T47D (cell line): ENCODE measurements around the gene SYNDIG1L.

ENCODE experiments used
- DNase-seq, 2 experiments: peaks; one replicate each; pipeline versions ENCODE4 v3.0.0 to v3.0.0-alpha.2; 2011 to 2012; ENCODE audit warnings: low read depth in 1 of 2, low spot score in 1 of 2
- JUND ChIP-seq: IDR thresholded peaks from 2 replicates; pipeline ENCODE4 v1.6.1; 2012; ENCODE audit warnings: low read depth
- in situ Hi-C: cut with HindIII; loops from 2 replicates; pipeline ENCODE4 v1.10.0; 2016; ENCODE audit warnings: low sequenced_read_pairs, low pct_unique_long_range_greater_than_20kb

Gene SYNDIG1L

DNA sequence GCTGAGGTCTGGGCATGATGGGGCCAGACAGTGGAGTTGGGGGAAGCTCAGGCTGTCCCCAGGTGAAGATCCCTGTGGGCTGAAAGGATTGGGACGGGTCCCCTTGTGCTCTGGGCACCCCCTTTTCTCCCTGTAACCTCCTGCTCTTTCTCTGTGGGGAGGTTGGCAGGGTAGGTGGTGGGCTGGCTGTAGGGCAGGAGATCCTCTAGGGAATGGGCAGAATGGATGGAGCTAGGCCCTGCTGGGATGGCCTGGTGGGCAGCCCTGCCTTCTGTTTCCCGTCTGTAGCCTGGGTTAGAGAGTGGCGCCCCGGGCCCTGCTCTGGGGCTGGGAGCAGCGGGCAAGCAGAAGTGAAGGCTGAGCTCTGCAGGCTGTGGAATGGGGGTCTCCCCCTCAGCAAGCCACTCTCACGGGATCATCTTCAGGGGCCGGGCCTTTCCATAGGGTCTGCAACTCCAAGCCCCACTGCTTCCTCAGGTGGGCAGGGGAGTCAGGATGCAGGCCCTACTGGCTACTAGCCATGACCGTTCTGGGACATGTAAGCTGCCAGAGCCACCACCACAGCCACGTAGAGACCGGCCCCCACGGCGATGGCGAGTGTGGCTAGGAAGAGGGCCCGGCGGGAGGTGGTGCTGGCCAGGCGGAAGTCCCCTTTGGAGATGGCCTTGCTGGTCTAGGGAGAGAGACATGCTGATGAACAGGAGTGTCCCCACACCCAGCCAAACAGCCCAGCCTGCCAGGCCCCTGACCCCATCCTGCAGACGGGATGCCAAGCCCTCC lies 18.8 kb downstream of the SYNDIG1L start:
- no peak for DNase-seq
- in situ Hi-C loops = no loop called here

DNA sequence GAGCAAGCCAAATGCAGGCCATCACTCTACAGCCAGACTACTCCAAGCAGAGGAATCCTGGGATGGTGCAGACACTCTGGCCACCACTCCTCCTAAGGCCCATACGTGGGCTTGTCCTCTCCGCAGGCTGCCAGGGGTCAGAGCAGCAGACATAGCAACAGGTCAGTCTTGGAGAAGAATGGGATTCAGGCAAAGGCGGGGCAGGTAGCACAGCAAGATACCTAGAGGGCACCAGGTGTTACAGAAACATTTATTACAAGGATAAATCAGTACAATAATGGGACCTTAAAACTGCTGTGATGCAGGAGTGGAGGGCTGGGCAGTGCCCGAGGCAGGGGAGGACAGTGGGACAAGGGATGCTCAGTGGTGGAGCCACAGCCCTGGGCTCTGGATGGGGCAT lies 20.3 kb downstream of the SYNDIG1L start:
- in situ Hi-C loops = no loop called here
- no peak for TF ChIP-seq JUND
- no peak for DNase-seq

More for the DNA sequence above, 18.8 kb downstream of the SYNDIG1L start:
- no peak for TF ChIP-seq JUND

DNA sequence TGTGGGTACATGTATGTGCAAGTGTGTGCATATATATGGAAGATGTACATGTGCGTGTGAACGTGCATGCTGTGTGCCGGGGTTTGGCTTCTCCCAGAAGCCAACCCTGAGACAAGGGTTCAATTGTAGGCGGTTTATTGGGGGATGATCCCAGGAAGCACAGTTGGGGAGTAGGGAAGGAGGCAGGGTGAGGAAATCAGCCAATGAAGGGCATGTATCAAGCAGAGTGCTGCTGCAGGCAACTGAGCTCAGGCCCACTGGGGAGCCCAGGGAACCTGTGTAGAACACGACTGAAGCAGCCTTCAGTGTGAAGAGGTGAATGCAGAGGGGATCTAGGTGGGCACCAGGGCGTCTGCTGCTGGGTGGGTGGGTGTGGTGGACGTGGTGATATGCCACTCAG lies 21.6 kb downstream of the SYNDIG1L start:
- DNase-seq = no peak
- TF ChIP-seq JUND = no peak
- in situ Hi-C loops = no loop called here

DNA sequence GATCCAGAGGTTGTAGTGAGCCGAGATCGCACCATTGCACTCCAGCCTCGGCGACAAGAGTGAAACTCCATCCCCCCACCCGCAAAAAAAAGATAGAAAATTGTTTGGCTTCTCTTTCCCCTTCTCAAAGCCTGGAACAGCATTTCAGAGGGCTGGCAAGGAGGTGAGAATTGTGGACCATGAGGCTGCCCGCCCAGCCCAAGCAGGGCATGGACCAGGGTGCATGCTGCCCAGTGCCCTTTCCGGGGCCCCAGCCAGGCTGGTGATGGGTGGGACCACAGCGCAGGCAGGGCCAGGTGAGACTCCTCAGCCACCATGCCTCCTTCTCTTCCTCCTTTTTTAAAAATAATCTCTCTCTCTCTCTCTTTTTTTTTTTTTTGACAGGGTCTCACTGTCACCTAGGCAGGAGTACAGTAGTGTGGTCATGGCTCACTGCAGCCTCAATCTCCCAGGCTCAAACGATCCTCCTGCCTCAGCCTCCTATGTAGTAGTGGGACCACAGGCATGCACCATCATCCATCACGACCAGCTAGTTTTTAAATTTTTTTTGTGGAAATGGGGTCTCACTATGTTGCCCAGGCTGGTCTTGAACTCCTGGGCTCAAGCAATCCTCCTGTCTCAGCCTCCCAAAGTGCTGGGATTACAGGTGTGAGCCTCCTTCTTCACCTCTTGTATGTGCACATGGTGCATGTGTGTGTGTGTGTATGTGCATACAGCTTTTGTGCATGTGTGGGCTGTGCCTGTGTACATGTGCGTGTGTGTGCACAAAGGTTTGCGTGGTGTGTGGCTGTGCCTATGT lies 22.2 kb downstream of the SYNDIG1L start:
- TF ChIP-seq JUND = no peak
- in situ Hi-C loops = no loop called here
- DNase-seq = no peak

DNA sequence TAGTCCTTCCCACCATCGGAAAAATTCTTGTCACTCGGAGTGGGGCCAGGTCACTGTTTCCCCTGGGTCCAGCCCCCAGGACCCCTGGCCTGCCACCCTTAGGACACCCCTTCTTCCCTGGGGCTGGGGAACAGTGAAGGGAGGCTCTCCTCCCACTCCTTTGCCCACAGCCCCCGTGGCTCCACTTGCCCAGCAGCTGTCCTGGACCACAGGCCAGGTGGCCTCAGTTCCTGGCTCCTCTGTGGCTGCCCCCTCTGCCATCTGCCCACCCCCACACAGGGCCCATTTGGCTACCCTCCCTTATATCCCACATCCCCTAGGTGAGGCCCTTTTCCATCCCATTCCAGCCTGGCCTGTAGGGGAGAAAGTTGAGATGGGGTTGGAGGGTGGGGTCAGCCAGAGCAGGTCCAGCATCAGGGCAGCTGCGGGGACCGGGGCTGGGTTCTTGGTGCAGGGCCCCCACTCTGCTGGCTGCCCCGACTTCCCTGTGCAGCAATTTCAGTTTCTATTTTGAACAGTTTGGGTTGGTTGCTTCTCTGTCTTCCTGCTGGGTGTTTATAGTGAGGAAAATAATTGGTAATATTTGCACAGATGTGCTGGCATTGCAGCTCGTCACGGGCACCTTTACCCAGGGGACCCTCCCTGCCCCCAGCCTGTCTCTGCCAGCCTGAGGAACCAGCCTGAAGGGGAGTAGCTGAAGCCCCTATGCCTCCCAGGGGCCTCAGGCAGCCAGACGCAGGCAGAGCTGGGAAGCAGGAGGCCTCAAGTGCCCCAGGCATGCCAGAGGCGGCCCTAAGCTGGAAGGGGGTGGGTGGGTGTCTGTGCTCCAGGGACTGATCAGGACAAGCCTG lies 23.4 kb downstream of the SYNDIG1L start:
- in situ Hi-C loops = no loop called here
- no peak for TF ChIP-seq JUND
- DNase-seq = no peak

DNA sequence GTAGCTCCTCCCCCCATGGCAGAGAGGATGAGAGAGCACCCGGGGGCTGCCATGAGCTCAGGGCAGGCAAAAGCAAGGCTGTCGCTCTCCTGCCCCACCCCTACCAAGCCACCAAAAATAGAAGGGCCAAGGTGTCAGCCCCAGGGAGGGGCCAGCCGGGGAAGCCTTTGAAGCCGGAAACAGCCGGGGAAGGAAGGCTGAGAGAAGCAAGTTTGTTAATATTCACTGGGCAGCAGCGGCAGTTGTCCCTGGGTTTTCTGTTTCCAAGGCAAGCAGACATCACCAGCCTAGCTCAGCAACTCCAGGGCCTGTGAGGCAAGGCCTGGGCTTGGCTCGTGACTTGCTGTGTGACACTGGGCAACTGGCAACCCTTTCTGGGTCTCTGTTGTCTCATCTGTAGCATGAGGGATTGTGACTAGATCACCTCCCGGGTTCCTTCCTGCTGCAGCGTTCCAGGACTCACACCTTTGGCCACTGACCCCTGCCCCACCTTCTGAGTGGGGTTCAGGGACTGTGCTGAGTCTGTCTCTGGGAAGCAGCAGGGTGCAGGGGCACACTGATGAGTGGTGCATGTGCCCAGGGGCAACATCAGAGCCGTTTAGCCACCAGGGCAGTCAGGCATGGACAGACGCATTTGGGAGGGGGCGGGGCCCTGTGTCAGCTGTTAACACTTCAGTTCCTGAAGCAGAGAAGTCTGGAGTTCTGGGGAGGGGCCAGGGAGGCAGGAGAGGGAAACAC lies 24.3 kb downstream of the SYNDIG1L start:
- no peak for DNase-seq
- no peak for TF ChIP-seq JUND
- in situ Hi-C loops = no loop called here

DNA sequence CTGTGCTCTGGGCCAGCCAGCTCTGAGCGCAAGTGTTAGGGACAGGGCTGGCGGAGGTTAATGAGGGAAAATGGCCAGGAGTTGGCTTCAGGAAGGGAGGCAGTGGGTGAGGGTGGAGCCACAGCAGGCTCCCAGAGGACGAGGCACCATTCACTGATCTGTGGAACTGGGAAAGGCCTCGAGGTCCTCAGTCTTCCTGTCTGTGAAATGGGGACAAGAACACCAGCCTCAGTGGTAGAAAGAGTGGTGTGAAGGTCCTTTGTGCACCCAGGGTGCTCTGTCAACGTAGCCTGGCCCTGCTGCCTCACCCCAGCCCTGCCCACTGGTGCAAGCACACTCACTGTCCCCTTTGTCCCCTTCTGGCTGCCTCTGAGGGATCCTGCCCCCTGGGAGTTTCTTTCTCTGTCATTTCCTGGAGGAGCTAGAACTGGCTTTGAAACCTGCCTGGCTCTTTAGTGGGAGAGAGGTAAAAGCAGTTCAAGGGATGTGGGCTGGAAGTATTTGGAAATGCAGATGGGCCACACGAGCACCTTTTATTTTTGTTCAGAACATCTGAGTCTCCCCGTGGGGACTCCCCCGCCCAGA lies 25.0 kb downstream of the SYNDIG1L start:
- in situ Hi-C loops = no loop called here
- TF ChIP-seq JUND = no peak
- no peak for DNase-seq

DNA sequence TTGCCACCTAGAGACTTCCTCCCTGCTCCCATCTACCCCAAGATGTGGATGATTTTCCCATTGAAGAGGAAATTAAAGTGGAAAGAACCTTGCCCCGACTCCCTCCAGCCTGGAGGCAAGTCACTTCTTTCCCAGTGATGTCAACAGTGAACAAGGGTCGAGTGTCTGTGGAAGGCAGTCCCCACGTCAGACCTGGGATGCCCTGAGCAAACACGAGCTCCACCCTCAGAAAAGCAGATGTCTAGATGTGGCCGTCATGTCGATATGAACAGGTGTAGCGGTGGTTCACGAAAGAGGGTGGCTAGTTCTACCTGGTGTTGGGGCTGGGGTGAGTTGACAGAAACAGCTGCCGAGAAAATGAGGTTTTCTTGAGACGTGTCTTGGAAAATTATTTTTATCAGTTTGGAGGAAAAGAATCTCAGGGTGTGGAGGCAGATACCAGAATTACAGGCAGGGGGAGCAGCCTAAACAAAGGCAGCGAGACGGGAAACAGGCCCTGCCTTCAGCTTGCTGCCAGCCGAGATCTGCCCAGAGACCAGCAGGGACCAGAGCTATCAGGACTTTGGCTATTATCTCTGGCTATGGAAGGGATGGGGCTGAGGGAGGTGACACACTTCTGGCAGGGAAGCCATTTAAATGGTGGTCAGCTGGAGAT lies 25.9 kb downstream of the SYNDIG1L start:
- TF ChIP-seq JUND = no peak
- DNase-seq = no peak
- in situ Hi-C loops = no loop called here

DNA sequence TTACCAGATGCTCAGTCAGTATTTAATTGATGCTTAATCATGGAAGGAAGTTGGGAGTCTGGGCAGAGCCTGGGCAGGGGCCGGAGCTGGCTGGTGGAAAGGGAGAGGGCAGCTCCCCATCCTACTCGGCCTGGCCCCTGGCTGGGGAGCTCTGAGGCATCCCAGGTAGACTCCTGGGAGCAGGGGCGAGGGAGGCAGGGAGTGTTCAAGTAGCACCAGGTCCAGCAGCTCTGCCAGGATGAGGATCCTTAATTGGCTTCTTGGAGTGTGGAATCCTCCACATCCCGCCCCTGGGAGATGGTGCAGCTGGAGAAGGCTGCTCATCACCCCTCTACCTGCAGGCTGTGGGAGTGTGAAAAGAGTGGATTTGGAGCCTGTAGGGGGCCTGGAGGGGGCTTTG lies 30.9 kb downstream of the SYNDIG1L start:
- DNase-seq = no peak
- in situ Hi-C loops = no loop called here
- TF ChIP-seq JUND = no peak

DNA sequence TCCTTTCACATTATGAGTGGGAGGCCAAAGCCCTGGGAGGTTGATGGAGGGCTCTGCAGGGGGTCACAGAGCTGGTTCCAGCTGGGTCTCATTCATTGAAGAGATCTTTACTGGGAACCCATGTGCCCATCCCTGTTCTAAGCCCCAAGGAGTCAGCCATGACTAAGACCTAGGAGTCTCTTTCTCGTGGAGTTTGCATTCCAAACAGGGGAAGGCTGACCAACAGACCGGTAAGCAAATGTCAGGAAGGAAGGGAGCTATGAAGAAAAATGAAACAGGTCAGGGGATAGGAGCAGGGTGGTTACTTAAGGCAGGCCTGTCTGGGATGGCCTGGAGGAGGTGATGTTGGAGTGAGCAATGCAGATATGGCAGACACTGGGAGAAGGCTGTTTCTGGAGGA lies 31.5 kb downstream of the SYNDIG1L start:
- no peak for DNase-seq
- in situ Hi-C loops = no loop called here
- TF ChIP-seq JUND = no peak
